HG03108 (cell line): ENCODE measurements around the gene TRMT44.

ENCODE experiments used
- ATAC-seq: cut with Tn5 transposase; IDR thresholded peaks from one replicate; pipeline ENCODE4 v1.9.1; 2021; ENCODE audit warnings: moderate library complexity; ENCODE audit not compliant: unreplicated experiment

The TRMT44 gene, protein sequence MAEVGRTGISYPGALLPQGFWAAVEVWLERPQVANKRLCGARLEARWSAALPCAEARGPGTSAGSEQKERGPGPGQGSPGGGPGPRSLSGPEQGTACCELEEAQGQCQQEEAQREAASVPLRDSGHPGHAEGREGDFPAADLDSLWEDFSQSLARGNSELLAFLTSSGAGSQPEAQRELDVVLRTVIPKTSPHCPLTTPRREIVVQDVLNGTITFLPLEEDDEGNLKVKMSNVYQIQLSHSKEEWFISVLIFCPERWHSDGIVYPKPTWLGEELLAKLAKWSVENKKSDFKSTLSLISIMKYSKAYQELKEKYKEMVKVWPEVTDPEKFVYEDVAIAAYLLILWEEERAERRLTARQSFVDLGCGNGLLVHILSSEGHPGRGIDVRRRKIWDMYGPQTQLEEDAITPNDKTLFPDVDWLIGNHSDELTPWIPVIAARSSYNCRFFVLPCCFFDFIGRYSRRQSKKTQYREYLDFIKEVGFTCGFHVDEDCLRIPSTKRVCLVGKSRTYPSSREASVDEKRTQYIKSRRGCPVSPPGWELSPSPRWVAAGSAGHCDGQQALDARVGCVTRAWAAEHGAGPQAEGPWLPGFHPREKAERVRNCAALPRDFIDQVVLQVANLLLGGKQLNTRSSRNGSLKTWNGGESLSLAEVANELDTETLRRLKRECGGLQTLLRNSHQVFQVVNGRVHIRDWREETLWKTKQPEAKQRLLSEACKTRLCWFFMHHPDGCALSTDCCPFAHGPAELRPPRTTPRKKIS

GRCh38 chr4:8440492-8441311 is at the start of gene TRMT44, which contains the start of gene ACOX3:
Gene TRMT44, plus strand, starts transcription at chr4:8440777. Its CDS starts 46 bp downstream, at chr4:8440823.
Gene ACOX3, minus strand, starts transcription at chr4:8440723. Its CDS starts 24,202 bp downstream, at chr4:8416521.
- peak; percentile 84 for ATAC-seq

GRCh38 chr4:8391071-8391470 is 49.5 kb upstream of the TRMT44 start:
- ATAC-seq: no peak

DNA sequence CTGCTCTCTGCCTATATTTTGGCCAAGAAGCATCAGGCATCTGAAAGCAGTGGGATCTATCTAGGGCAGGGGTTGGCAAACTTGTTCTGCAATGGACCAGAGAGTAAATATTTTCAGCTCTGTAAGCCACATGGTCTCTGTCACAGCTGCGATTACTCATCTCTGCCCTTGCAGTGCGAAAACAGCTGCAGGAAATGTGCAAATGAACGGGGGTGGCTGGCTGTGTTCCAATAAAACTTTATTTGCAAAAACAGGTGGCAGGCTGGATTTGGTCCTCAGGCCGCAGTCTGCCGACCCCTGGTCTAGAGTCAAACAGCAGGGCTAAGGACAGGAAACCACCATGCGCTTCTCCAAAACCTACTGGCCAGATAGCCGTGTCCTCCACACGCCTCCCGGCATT is 48.6 kb upstream of the TRMT44 start:
- peak; percentile 89 for ATAC-seq

DNA sequence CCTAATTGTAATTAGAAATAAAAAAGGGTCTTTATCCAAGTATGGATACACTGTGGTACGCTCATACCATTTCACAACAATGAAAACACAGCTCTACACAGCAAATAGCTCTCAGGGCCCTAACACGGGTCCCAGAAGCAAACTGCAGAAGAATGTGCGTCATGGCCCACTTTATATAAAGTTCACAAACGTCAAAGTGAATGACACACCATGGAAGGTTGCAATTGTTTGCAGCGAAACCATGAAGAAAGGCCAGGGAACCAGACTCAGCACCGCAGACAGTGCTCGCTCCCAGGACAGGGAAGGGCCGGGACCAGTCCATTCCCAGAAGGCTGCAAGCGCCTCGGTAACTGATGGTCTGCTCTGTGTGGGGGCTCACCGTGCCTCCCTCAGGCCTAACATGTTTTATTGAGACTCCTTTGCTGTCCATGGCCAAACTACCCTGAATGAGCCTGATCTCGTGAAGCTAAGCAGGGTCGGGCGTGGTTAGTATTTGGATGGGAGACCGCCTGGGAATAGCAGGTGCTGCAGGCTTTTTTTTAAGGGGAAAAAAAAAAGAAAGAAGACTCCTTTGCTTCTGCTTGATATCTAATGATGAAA is 47.9 kb upstream of the TRMT44 start:
- ATAC-seq: no peak

GRCh38 chr4:8393593-8394038 is 47.0 kb upstream of the TRMT44 start:
- ATAC-seq: no peak

GRCh38 chr4:8394061-8394519 is 46.5 kb upstream of the TRMT44 start:
- ATAC-seq: no peak

DNA sequence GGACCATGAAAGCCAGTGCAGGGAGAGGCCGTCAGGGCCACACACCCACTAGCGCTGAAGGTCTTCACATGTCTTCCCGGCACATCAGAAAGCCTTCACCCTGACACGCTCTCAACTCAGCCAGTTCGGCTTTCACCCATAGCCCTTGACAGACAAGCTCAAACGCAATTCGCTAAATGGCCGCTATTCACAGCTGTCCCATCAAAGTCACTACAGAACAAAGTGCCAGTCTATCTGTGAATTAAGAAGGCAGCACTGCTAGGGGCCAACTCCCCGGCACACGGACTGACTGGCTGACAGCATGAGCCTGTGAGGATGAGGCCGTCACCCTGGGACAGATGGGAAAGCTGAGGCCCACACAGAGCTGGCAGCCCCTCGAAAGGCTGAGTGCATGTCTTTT is 45.8 kb upstream of the TRMT44 start:
- ATAC-seq: no peak

DNA sequence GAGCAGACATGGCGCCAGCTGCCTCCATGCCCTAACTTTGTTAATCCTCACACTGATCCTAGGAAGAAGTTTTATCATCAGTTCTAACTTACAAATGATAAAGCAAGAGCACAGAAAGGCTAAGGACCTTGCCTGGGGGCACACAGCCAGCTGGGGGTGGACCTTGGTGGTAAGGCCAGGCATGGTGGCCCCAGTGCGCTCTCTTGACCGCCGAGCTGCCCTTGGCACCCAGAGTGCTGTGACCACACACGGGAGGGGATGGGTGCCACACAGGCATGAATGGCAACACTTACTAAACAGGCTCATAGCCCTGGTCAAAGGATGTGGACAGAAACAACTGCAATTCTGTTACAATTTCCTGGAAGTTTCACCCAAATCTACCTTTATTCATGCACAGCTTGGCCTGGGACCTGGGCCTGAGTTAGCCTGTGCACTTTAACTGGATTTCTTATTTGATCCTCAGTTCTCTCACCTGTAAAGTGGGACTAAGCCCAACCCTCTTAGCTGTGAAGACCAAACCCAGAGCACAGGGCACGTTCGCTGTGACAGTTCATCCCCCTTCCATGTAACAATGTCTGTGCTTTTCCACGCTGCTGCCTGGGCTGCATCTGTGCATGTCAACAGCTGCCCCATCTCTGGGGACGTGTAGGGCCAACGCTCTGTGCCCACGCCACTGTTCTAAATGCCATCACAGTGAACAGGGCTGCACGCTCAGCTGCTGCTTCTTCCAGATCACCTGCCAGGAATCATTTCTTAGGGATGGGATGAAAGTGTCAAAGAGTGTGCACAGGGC is 44.9 kb upstream of the TRMT44 start:
- no peak for ATAC-seq

DNA sequence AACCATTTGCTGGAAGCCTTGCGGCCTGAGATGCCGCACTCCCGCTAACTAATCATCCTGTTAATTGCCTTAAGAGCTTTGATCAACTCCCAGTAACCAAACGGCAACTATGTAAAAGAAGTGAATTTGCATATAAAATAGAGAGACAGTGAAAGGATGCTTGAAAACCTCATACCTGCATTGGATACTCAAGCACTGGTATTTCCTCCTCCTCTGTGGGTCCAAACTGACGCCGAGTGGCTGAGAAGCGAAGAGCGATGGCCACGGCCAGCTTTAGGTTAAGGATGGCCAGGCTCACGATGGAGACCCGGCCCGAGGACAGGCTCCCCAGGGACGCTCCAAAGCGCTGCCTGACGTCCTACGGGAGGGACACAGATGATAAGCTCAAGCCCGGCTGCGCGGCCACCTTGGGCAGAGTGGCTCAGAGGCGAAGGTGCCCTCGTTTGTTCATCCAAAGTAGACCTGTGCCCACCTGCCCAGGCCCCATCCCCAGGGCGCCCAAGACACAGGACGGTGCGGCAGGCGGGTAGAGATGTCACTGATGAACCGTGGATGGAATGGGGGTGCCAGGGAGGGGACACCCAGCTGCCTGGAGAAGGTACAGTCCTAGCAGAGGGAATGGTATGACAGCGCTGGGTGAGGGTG is 43.7 kb upstream of the TRMT44 start:
- no peak for ATAC-seq

GRCh38 chr4:8398347-8398746 is 42.2 kb upstream of the TRMT44 start:
- ATAC-seq: no peak

- no peak for ATAC-seq
Measured at GRCh38 chr4:8399298-8399697, 41.3 kb upstream of the TRMT44 start.

DNA sequence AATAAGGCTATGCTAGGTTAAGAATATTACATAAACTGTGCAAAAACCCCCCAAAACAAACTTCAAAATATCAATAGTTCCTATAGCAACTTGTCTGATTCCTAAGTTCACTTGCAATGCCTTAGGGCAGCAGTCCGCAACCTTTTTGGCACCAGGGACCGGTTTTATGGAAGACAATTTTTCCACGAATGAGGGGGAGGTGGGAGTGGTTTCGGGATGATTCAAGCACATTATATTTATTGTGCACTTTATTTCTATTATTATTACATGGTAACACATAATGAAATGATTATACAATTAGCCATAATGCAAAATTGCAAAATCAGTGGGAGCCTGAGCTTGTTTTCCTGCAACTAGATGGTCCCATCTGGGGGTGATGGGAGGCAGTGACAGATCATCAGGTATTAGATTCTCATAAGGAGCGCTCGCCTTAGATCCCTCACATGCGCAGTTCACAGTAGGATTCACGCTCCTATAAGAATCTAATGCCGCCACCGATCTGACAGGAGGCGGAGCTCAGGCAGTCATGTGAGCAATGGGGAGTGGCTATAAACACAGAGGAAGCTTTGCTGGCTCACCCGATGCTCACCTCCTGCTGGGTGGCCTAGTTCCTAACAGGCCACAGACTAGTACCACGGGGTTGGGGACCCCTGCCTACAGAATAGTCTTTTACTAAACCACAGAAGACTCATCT is 39.8 kb upstream of the TRMT44 start:
- ATAC-seq: no peak

DNA sequence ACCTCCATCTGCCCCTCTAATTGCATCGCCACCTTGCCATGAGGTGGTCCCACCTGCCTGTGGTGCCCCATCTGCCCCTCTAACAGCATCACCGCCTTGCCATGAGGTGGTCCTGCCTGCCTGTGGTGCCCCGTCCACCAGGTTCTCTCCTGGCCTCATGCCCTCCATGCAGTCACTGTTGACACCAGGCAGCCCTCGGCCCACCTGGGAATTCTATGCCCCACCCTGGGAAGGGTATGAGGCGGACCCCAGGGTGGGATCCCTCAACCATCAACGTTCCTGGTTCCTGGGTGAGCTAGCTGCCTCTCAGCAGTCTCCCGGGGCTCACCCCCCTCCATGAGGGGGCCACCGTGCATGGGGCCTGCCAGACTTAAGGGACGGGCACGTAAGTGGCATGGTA is 38.9 kb upstream of the TRMT44 start:
- ATAC-seq: no peak

GRCh38 chr4:8402181-8402597 is 38.4 kb upstream of the TRMT44 start:
- no peak for ATAC-seq

- ATAC-seq: no peak
Measured at GRCh38 chr4:8402640-8403039, 37.9 kb upstream of the TRMT44 start.

- ATAC-seq: no peak
Measured at GRCh38 chr4:8403173-8403753, 37.3 kb upstream of the TRMT44 start.

GRCh38 chr4:8403976-8404375 is 36.6 kb upstream of the TRMT44 start:
- ATAC-seq: no peak

GRCh38 chr4:8404791-8405515 is 35.6 kb upstream of the TRMT44 start:
- no peak for ATAC-seq
